ENCODE data around the gene CDADC1. TPM values are rescaled to one million over a fixed set of nuclear protein-coding genes. Genes with fewer than 3 reads are reported as not detected.
A peak's percentile ranks its signal among the peaks of the same experiment; 100 is the strongest.

The CDADC1 gene
- total RNA-seq, 1 experiment from 2014 or later, result 6.1 TPM

- Histone ChIP-seq H3K27me3 (no peaks in the 10 kb centered on the region), H3K4me3 (no peak overlapping the region), H3K36me3 (no peaks in the 10 kb centered on the region), H3K9me3 (no peaks in the 10 kb centered on the region)
- DNase-seq, result peak; percentile 57
Observed at GRCh38 chr13:49300739-49301589, 53.2 kb downstream of the CDADC1 start.

- Histone ChIP-seq H3K36me3 (no peaks in the 10 kb centered on the region), H3K27me3 (no peaks in the 10 kb centered on the region), H3K9me3 (no peaks in the 10 kb centered on the region), H3K4me3 (no peak overlapping the region)
- no peak for DNase-seq
Observed at GRCh38 chr13:49302222-49302621, 54.5 kb downstream of the CDADC1 start.

GRCh38 chr13:49302817-49303216, 55.1 kb downstream of the CDADC1 start:
- Histone ChIP-seq H3K27me3 (no peaks in the 10 kb centered on the region), H3K4me3 (no peak overlapping the region), H3K36me3 (no peaks in the 10 kb centered on the region), H3K9me3 (no peaks in the 10 kb centered on the region)
- no peak for DNase-seq

- no peaks in the 10 kb centered on the region for H3K27me3 ChIP-seq
- no peaks in the 10 kb centered on the region; the same call in 1 of the 2 replicates for H3K36me3 ChIP-seq
- H3K4me3 ChIP-seq, result no peak overlapping the region
- DNase-seq, result no peak
- no peaks in the 10 kb centered on the region for H3K9me3 ChIP-seq
Observed at GRCh38 chr13:49303533-49304252, 56.0 kb downstream of the CDADC1 start.

GRCh38 chr13:49304356-49304755, 56.6 kb downstream of the CDADC1 start:
- no peak overlapping the region for H3K4me3 ChIP-seq
- H3K9me3 ChIP-seq, result no peaks in the 10 kb centered on the region
- no peak for DNase-seq
- H3K27me3 ChIP-seq, result no peaks in the 10 kb centered on the region
- no peaks in the 10 kb centered on the region; the same call in 1 of the 2 replicates for H3K36me3 ChIP-seq

GRCh38 chr13:49304763-49305700, 57.3 kb downstream of the CDADC1 start:
- H3K27me3 ChIP-seq, result no peaks in the 10 kb centered on the region
- no peaks in the 10 kb centered on the region for H3K9me3 ChIP-seq
- no peaks in the 10 kb centered on the region; the same call in 1 of the 2 replicates for H3K36me3 ChIP-seq
- no peak for DNase-seq
- no peak overlapping the region for H3K4me3 ChIP-seq

- Histone ChIP-seq H3K9me3 (no peaks in the 10 kb centered on the region), H3K27me3 (no peaks in the 10 kb centered on the region), H3K4me3 (no peak overlapping the region), H3K36me3 (no peaks in the 10 kb centered on the region; the same call in 1 of the 2 replicates)
- no peak for DNase-seq
Observed at GRCh38 chr13:49305792-49306425, 58.2 kb downstream of the CDADC1 start.

- H3K27me3 ChIP-seq, result no peaks in the 10 kb centered on the region
- H3K36me3 ChIP-seq, result no peaks in the 10 kb centered on the region; the same call in 1 of the 2 replicates
- H3K4me3 ChIP-seq, result no peak overlapping the region
- H3K9me3 ChIP-seq, result no peaks in the 10 kb centered on the region
- DNase-seq, result peak; percentile 25
Observed at GRCh38 chr13:49307365-49307764, 59.6 kb downstream of the CDADC1 start.

- H3K27me3 ChIP-seq, result no peaks in the 10 kb centered on the region
- H3K36me3 ChIP-seq, result no peaks in the 10 kb centered on the region; the same call in 1 of the 2 replicates
- H3K9me3 ChIP-seq, result no peaks in the 10 kb centered on the region
- peak; percentile 87 for DNase-seq
- H3K4me3 ChIP-seq, result no peak overlapping the region
Observed at GRCh38 chr13:49308097-49308875, 60.6 kb downstream of the CDADC1 start.

GRCh38 chr13:49308921-49309408, 61.2 kb downstream of the CDADC1 start:
- no peaks in the 10 kb centered on the region for H3K27me3 ChIP-seq
- H3K4me3 ChIP-seq, result no peak overlapping the region
- no peak for DNase-seq
- H3K9me3 ChIP-seq, result no peaks in the 10 kb centered on the region
- H3K36me3 ChIP-seq, result no peaks in the 10 kb centered on the region; the same call in 1 of the 2 replicates

GRCh38 chr13:49310251-49310650, 62.5 kb downstream of the CDADC1 start:
- Histone ChIP-seq H3K9me3 (no peaks in the 10 kb centered on the region), H3K36me3 (no peaks in the 10 kb centered on the region; the same call in 1 of the 2 replicates), H3K27me3 (no peaks in the 10 kb centered on the region), H3K4me3 (no peak overlapping the region)
- DNase-seq, result no peak

GRCh38 chr13:49311816-49312215, 64.1 kb downstream of the CDADC1 start:
- no peaks in the 10 kb centered on the region for H3K9me3 ChIP-seq

GRCh38 chr13:49314344-49314882, 66.7 kb downstream of the CDADC1 start:
- Histone ChIP-seq H3K4me3 (no peak overlapping the region), H3K9me3 (no peaks in the 10 kb centered on the region), H3K27me3 (no peaks in the 10 kb centered on the region), H3K36me3 (no peaks in the 10 kb centered on the region)
- DNase-seq, result no peak

More at GRCh38 chr13:49311816-49312215, 64.1 kb downstream of the CDADC1 start:
- Histone ChIP-seq H3K4me3 (no peak overlapping the region), H3K27me3 (no peaks in the 10 kb centered on the region), H3K36me3 (no peaks in the 10 kb centered on the region; the same call in 1 of the 2 replicates)
- no peak for DNase-seq

GRCh38 chr13:49315036-49315565, 67.4 kb downstream of the CDADC1 start:
- H3K27me3 ChIP-seq, result no peaks in the 10 kb centered on the region
- no peak for DNase-seq
- H3K36me3 ChIP-seq, result no peaks in the 10 kb centered on the region
- H3K9me3 ChIP-seq, result no peaks in the 10 kb centered on the region
- no peak overlapping the region for H3K4me3 ChIP-seq
